CD4-positive, CD25-positive, alpha-beta regulatory T cell (primary cell): ENCODE results near the gene MAPKBP1. TPM values are rescaled to one million over a fixed set of nuclear protein-coding genes. Genes with fewer than 3 reads are reported as not detected.

Experiments
- ATAC-seq, 2 donors: fragments of 150-1000 bp; cut with Tn5 transposase; one replicate each; pipeline ENCODE4 v1.10.0; 2021; ENCODE audit warnings: low read depth in 2 of 2, moderate number of reproducible peaks in 2 of 2, moderate library complexity in 1 of 2
- DNase-seq, 3 donors: peaks; one replicate each; pipeline versions ENCODE4 v3.0.0 to v3.0.0-alpha.2; 2012 to 2022; ENCODE audit warnings: mixed read lengths in 1 of 3
- H3K27ac ChIP-seq: one replicate; pipeline ENCODE4 v1.7.0; 2013; ENCODE audit warnings: mild to moderate bottlenecking, low read length; ENCODE audit not compliant: insufficient read depth, poor library complexity, severe bottlenecking
- H3K27me3 ChIP-seq: one replicate; pipeline ENCODE4 v1.7.0; 2013; ENCODE audit warnings: low read length; ENCODE audit not compliant: control insufficient read depth, insufficient read depth
- H3K36me3 ChIP-seq: one replicate; pipeline ENCODE4 v1.7.0; 2013; ENCODE audit warnings: mild to moderate bottlenecking, low read length, moderate library complexity; ENCODE audit not compliant: control insufficient read depth, insufficient read depth
- H3K4me1 ChIP-seq: 2 replicates; pipeline ENCODE4 v1.7.0; 2013; ENCODE audit warnings: mild to moderate bottlenecking, low read length; ENCODE audit not compliant: insufficient read depth, control insufficient read depth, poor library complexity, severe bottlenecking
- H3K4me3 ChIP-seq: one replicate; pipeline ENCODE4 v1.7.0; 2013; ENCODE audit warnings: low read depth, mild to moderate bottlenecking, low read length, moderate library complexity
- H3K9me3 ChIP-seq, 2 experiments: 1 replicate in 1 of 2; 2 replicates in 1 of 2; pipeline ENCODE4 v1.7.0; 2013; ENCODE audit warnings: low read length in 2 of 2, mild to moderate bottlenecking in 1 of 2, moderate library complexity in 1 of 2; ENCODE audit not compliant: control insufficient read depth in 2 of 2
- H3K27ac Mint-ChIP-seq, 3 donors: one replicate each; pipeline ENCODE4 v1.8.0; 2020 to 2022; ENCODE audit warnings: mild to moderate bottlenecking in 3 of 3, mixed read lengths in 3 of 3, moderate library complexity in 2 of 3
- H3K27me3 Mint-ChIP-seq: one replicate; pipeline ENCODE4 v1.8.0; 2022; ENCODE audit warnings: mild to moderate bottlenecking, mixed read lengths
- H3K36me3 Mint-ChIP-seq: one replicate; pipeline ENCODE4 v1.8.0; 2020; ENCODE audit warnings: mixed read lengths
- H3K4me1 Mint-ChIP-seq, 4 donors: one replicate each; pipeline ENCODE4 v1.8.0; 2020 to 2022; ENCODE audit warnings: mixed read lengths in 4 of 4, mild to moderate bottlenecking in 1 of 4
- H3K4me3 Mint-ChIP-seq, 4 donors: one replicate each; pipeline ENCODE4 v1.8.0; 2020 to 2022; ENCODE audit warnings: mild to moderate bottlenecking in 4 of 4, mixed read lengths in 4 of 4, moderate library complexity in 3 of 4
- H3K9me3 Mint-ChIP-seq, 7 donors: one replicate each; pipeline ENCODE4 v1.8.0; 2020 to 2022; ENCODE audit warnings: mixed read lengths in 7 of 7, mild to moderate bottlenecking in 3 of 7, moderate library complexity in 2 of 7
- polyA plus RNA-seq, 4 donors: library from polyadenylated mRNA; unstranded; fragments of 300-500 nt; fragmentation: Illumina TruSeq; gene quantifications; one replicate each; pipeline ENCODE4 v1.2.3, GENCODE V29; 2021
- total RNA-seq: library from RNA; stranded (reverse); gene quantifications from one replicate; pipeline ENCODE4 v1.2.3, GENCODE V29; 2022

The MAPKBP1 gene
- total and polyA plus RNA-seq, 5 donors from 2014 or later: 1.9 to 40.4 (median 2.7) TPM

DNA sequence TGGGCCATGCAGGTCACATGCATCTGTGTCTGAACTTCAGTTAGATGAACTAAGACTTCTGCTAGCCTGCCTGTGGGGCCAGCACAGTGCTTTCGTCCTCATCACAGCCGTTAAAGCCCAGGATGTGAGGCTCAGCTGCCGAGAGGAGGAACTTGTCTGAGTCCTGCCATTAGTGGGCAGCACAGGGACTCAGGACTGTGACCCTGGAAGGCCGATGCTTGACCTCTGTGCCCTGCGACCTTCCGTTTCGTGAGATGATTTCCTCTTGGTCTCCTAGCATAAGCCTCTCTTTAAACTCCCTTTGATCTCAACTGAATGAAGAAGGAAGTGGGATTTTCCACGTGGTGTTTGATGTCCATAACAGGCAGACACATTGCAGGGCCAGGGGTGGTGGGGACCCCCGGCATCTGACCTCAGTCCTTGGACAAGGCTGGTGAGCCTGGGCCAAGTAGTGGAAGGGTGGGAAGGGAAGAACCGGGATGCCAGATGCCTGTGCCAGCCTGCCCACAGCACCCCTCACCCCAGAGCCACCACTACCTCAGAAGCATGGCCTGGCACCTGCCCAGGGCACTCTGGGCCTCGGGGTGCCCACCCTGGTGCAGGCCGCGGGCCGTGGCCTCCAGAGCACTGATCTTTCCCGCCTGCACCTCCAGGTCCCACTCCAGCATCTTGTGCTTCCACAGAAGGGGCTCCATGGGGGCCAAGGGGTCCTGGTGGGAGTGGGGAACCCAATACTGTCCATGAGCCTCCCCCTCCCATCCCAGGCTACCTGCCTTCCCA lies 86.0 kb downstream of the MAPKBP1 start:
- H3K27ac Mint-ChIP-seq: peak overlapping the region in 1 of 3 donors; percentile 62
- Histone ChIP-seq H3K4me1 (no peaks in the 10 kb centered on the region), H3K27ac (no peak overlapping the region), H3K9me3 (no peaks in the 10 kb centered on the region), H3K4me3 (no peak overlapping the region), H3K27me3 (no peaks in the 10 kb centered on the region), H3K36me3 (no peaks in the 10 kb centered on the region)
- no peak overlapping the region for H3K4me3 Mint-ChIP-seq
- H3K4me1 Mint-ChIP-seq: peaks cover 0 to 5% (median 0%) of the 10 kb centered on the region in 4 donors
- no peaks in the 10 kb centered on the region for H3K36me3 Mint-ChIP-seq
- DNase-seq: no peak
- no peaks in the 10 kb centered on the region for H3K27me3 Mint-ChIP-seq
- no peaks in the 10 kb centered on the region for H3K9me3 Mint-ChIP-seq
- no peak for ATAC-seq

DNA sequence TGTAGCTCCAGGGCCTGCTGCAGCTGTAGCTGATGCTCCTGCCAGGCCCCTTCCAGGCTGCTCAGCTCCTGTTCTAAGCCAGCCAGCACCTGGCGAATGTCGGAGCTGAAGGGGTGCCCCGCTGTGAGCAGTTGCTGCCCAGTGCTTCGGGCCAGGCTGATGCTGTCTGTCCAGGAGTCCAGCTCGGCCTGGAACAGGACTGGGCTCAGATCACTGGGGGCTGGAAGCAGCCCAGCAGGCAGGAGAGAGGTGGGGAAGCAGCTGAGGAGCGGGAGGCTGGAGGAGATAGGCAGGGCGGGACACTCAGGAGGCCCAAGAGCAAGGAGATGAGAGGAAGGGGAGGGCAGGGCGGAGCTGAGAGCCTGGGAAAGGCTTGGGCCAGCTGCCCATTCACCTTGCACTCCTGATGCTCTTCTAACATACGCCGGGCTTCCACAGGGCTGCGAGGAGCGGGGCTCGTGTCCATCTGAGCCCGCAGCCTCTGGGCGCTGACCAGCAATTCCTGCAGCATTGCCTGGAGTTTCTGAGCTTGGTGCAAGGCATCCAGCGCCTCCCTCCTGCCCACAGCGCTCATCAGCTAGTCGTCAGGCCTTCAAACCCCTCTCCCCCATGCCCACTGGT lies 87.6 kb downstream of the MAPKBP1 start:
- H3K9me3 Mint-ChIP-seq: no peaks in the 10 kb centered on the region
- no peak overlapping the region for H3K27ac Mint-ChIP-seq
- no peak overlapping the region for H3K27ac ChIP-seq

DNA sequence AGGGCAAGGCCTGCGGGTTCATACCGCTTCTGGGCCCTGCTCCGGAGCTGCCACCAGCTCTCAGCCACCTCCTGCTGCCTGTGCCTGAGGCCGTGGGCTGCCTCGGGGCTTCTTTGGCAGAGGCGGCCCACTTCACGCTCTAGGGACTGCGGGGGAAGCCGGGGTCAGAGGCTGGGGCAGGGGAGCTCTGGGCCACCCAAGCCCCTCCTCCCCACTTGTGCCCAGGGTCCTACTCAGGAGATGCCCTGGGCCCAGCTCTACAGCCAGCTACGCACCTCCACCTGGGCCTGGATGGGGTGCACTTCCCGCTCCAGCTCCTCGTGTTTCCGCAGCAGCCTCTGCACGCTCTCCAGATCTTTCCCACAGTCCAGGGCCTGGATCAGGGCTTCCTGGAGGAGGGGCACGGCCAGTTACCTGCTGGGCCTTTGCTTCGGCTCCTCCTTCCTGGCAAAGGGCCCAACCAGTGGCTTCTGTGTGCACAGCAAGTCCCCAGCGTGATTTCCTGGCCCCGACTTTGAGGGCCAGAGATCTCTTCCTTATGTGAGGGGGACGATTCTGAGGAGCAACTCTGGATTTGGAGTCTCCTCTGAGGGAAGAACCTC lies 88.3 kb downstream of the MAPKBP1 start:
- Histone ChIP-seq H3K27ac (no peak overlapping the region), H3K36me3 (no peaks in the 10 kb centered on the region), H3K4me1 (no peaks in the 10 kb centered on the region), H3K9me3 (no peaks in the 10 kb centered on the region), H3K4me3 (no peak overlapping the region), H3K27me3 (no peaks in the 10 kb centered on the region)
- no peaks in the 10 kb centered on the region for H3K36me3 Mint-ChIP-seq
- H3K9me3 Mint-ChIP-seq: no peaks in the 10 kb centered on the region
- H3K4me3 Mint-ChIP-seq: no peak overlapping the region
- no peak for ATAC-seq
- no peaks in the 10 kb centered on the region for H3K27me3 Mint-ChIP-seq
- peaks cover 0 to 5% (median 0%) of the 10 kb centered on the region in 4 donors for H3K4me1 Mint-ChIP-seq
- H3K27ac Mint-ChIP-seq: no peak overlapping the region
- DNase-seq: no peak

More for the DNA sequence above, 87.6 kb downstream of the MAPKBP1 start:
- no peaks in the 10 kb centered on the region for H3K27me3 Mint-ChIP-seq
- H3K4me3 Mint-ChIP-seq: no peak overlapping the region
- DNase-seq: no peak
- H3K4me1 Mint-ChIP-seq: peaks cover 0 to 5% (median 0%) of the 10 kb centered on the region in 4 donors
- no peaks in the 10 kb centered on the region for H3K36me3 Mint-ChIP-seq
- Histone ChIP-seq H3K27me3 (no peaks in the 10 kb centered on the region), H3K36me3 (no peaks in the 10 kb centered on the region), H3K9me3 (no peaks in the 10 kb centered on the region), H3K4me1 (no peaks in the 10 kb centered on the region), H3K4me3 (no peak overlapping the region)
- ATAC-seq: no peak

DNA sequence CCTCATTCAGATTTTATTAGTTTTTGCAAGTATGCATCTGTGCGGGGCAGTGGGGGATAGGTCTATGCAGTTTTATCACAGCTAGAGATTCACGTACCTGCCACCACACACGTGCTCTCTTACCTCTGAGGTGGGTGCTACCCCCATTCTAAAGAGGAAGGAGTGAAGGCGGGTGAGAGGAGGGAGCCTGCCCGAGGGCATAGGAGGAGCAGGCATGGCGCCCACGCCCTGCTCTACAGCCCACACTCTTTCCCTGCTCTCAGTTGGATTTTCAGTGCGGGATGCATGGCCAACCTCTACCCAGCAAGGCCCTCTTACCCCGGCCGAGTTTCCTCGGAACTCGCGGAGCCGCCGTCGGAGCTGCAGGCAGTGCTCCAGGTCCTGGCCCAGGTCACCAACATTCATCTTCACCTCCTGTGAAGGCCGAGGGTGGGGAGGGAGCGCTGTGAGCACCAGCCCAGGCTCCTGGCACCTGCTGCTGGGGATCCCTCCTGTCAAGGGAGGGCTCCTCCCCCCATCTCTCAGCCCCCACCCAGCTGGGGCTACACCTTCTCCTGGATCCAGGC lies 91.3 kb downstream of the MAPKBP1 start:
- H3K4me1 ChIP-seq: peaks cover 3% of the 10 kb centered on the region
- H3K36me3 ChIP-seq: no peaks in the 10 kb centered on the region
- ATAC-seq (no peak), DNase-seq (no peak)
- H3K36me3 Mint-ChIP-seq: no peaks in the 10 kb centered on the region
- H3K27ac ChIP-seq: no peak overlapping the region
- no peaks in the 10 kb centered on the region for H3K27me3 ChIP-seq
- no peak overlapping the region for H3K4me3 ChIP-seq
- no peaks in the 10 kb centered on the region for H3K9me3 ChIP-seq
- peaks cover 0 to 1% (median 0%) of the 10 kb centered on the region in 7 donors for H3K9me3 Mint-ChIP-seq
- peaks cover 0 to 3% (median 2%) of the 10 kb centered on the region in 4 donors for H3K4me1 Mint-ChIP-seq
- no peak overlapping the region for H3K27ac Mint-ChIP-seq
- H3K27me3 Mint-ChIP-seq: no peaks in the 10 kb centered on the region
- H3K4me3 Mint-ChIP-seq: no peak overlapping the region

DNA sequence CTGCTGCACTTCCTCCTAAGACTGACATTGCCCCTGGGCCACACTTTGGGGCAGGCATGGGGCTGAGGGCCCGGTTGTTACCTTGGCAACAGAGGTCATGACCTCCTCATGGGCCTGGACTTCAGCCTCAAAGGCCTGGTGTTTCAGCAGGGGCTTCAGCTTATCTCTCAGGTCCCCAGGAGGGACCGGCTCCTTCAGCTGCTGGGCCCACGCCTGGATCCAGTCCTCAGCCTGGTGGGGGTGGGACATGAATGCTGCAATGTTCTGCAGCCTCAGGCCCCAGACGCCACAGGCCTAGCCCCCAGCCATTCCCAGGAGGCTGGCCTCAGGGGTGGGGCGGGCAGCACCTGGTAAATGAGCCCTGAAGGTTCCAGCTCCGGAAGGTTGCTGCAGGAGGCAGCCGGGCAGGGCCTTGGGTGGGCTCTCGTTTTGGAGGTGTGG lies 92.0 kb downstream of the MAPKBP1 start:
- Mint-ChIP-seq H3K27ac (no peak overlapping the region), H3K36me3 (no peaks in the 10 kb centered on the region), H3K27me3 (no peaks in the 10 kb centered on the region), H3K9me3 (peaks cover 0 to 1% (median 0%) of the 10 kb centered on the region in 7 donors), H3K4me1 (peaks cover 0 to 9% (median 6%) of the 10 kb centered on the region in 4 donors), H3K4me3 (no peak overlapping the region)
- DNase-seq (no peak), ATAC-seq (no peak)
- no peak overlapping the region for H3K4me3 ChIP-seq
- no peak overlapping the region for H3K27ac ChIP-seq
- H3K4me1 ChIP-seq: peaks cover 10% of the 10 kb centered on the region
- no peaks in the 10 kb centered on the region for H3K9me3 ChIP-seq
- no peaks in the 10 kb centered on the region for H3K27me3 ChIP-seq
- no peaks in the 10 kb centered on the region for H3K36me3 ChIP-seq

DNA sequence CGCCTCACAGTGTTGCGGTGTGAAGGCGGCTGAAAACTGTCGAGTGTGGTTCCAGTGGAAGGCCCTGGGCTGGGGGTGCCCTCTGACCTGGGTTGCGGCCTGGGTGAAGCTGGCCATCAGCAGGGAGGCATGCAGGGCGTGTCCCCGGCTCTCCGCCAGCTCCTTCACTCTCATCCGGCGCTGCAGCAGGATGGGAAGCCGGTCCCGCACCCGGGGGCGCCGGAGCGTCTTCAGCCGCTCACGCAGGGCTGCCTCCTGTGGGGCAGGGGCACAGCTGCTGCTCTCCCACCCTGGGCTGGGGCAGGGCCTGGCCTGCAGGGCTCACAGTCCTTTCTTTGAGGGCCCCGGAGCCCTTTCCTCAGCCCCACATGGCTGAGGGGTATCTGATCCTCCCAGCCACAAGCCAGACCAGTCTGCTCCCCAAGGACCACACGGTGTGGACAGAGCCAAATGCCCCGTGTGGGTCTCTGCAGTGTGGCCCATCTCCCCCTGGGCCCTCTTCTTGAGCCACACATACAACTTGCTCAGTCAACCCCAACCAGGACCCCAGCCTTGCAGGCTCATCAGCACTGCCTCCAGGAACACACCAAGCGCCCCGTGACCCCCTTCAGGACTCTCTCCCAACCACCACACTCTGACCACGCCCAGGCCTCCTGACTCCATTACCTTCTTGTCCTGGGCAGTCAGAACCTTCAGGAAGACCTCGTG lies 92.7 kb downstream of the MAPKBP1 start:
- H3K9me3 ChIP-seq: no peaks in the 10 kb centered on the region
- Mint-ChIP-seq H3K4me3 (no peak overlapping the region), H3K27ac (peak overlapping the region in 1 of 3 donors; percentile 42), H3K9me3 (peaks cover 0 to 1% (median 0%) of the 10 kb centered on the region in 7 donors), H3K27me3 (peaks cover under 1% of the 10 kb centered on the region), H3K36me3 (no peaks in the 10 kb centered on the region), H3K4me1 (peaks cover 0 to 9% (median 6%) of the 10 kb centered on the region in 4 donors)
- no peaks in the 10 kb centered on the region for H3K36me3 ChIP-seq
- DNase-seq: no peak
- no peak overlapping the region for H3K4me3 ChIP-seq
- no peak overlapping the region for H3K27ac ChIP-seq
- H3K4me1 ChIP-seq: peaks cover 10% of the 10 kb centered on the region
- ATAC-seq: no peak
- H3K27me3 ChIP-seq: no peaks in the 10 kb centered on the region

DNA sequence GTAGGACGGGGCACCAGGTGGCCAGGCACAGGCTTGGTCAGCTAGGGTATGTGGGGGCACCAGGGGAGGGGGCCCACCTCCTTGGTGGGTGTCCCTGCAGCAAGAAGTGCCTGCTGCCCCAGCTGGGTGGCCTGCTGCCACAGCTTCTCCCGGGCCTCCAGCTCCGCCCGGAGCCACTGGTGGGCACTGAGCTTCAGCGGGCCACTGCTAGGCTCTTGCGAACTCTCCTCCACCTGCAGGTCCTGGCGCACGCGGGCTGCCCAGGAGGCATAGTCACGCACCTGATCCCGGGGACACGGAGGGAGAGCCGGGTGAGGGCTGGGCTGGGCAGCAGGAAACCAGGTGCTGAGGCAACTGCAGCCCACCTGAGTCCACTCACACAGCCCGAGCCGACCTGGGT lies 94.0 kb downstream of the MAPKBP1 start:
- Histone ChIP-seq H3K4me3 (no peak overlapping the region), H3K27ac (no peak overlapping the region), H3K4me1 (peaks cover 10% of the 10 kb centered on the region), H3K36me3 (no peaks in the 10 kb centered on the region), H3K27me3 (no peaks in the 10 kb centered on the region), H3K9me3 (no peaks in the 10 kb centered on the region)
- ATAC-seq (no peak), DNase-seq (no peak)
- H3K9me3 Mint-ChIP-seq: peaks cover 0 to 1% (median 0%) of the 10 kb centered on the region in 7 donors
- no peaks in the 10 kb centered on the region for H3K36me3 Mint-ChIP-seq
- no peak overlapping the region for H3K4me3 Mint-ChIP-seq
- peaks cover 4% of the 10 kb centered on the region for H3K27me3 Mint-ChIP-seq
- H3K27ac Mint-ChIP-seq: no peak overlapping the region
- peaks cover 0 to 16% (median 6%) of the 10 kb centered on the region in 4 donors for H3K4me1 Mint-ChIP-seq
